Heart left ventricle (tissue), 13 donors: ENCODE measurements around the gene ARHGAP31.

ENCODE experiments used
- CTCF ChIP-seq, 12 donors: fragments of 200-600 bp; sonication (generic) in 4 of 12; IDR thresholded peaks; one replicate each; pipeline versions ENCODE4 v1.5.0 to v1.8.0; 2018 to 2022; ENCODE audit warnings: antibody characterized with exemption in 12 of 12, mild to moderate bottlenecking in 5 of 12
- POLR2A ChIP-seq, 2 donors: fragments of 450-650 bp; IDR thresholded peaks; one replicate each; pipeline ENCODE4 v1.6.1; 2017; ENCODE audit warnings: antibody characterized with exemption in 2 of 2, mild to moderate bottlenecking in 2 of 2, moderate library complexity in 2 of 2
- donor health status: ischemic (EF 13 %, LVEDD 7.1; RV severe dilation, severe dysfunction).
- donor health status: DM: no; HTN: yes; CAD: no.
- donor health status: DM: no; HTN: no; CAD: no.
- donor health status: ischemic (EF 25% LVEDD 6.9; RV normal size, moderate dysfunction).
- donor health status: ischemic (EF 25% LVEDD 5.7; RV mildly dilated, moderate dysfunction).
- donor health status: ischemic (EF 35%, LVEDD 5.7; RV mildly dilated, moderate dysfunction).
- donor health status: nonischemic (EF 11% LVEDD 7.7; RV severe dilation, severe dysfunction).
- donor health status: DM: yes; HTN: yes; CAD: no.
- donor health status: PGD.
- donor health status: ischemic (EF 29% LVEDD 5.4; RV normal size, mild dysfunction).
- donor health status: nonischemic (EF 23%, LVEDD 6.1; RV moderate dilation, normal function).

GRCh38 chr3:119362940-119363725 is 69.0 kb downstream of the ARHGAP31 start:
- TF ChIP-seq CTCF (IDR thresholded peaks at IDR 0.05) (no peak), POLR2A (IDR thresholded peaks at IDR 0.05) (no peak)
